GM23338 (cell line): Measurements from ENCODE around the gene GRK3. TPM values are rescaled to one million over a fixed set of nuclear protein-coding genes. Genes with fewer than 3 reads are reported as not detected.

ENCODE experiments used
- CREB1 ChIP-seq: fragments of 250-450 bp; sonication (Bioruptor Pico); IDR thresholded peaks from 2 replicates; pipeline ENCODE4 v1.5.0; 2020; ENCODE audit warnings: low read depth, mild to moderate bottlenecking, moderate library complexity
- CTCF ChIP-seq, 2 experiments: fragments of 200-600 bp in 1 of 2; sonication (generic) in 1 of 2; conservative IDR thresholded peaks; 2 replicates each; pipeline versions ENCODE4 v1.5.1 to v1.6.1; 2016 to 2017; ENCODE audit warnings: antibody characterized with exemption in 2 of 2, low read depth in 2 of 2, mild to moderate bottlenecking in 2 of 2, moderate library complexity in 1 of 2
- ETS1 ChIP-seq: IDR thresholded peaks from 2 replicates; pipeline ENCODE4 v1.6.1; 2016; ENCODE audit warnings: antibody characterized with exemption
- EZH2 ChIP-seq: fragments of 200-600 bp; sonication (generic); IDR thresholded peaks from one replicate; pipeline ENCODE4 v1.8.0; 2017; ENCODE audit warnings: antibody characterized with exemption, mild to moderate bottlenecking, low read depth; ENCODE audit not compliant: unreplicated experiment
- JUNB ChIP-seq: IDR thresholded peaks from one replicate; pipeline ENCODE4 v1.6.1; 2016; ENCODE audit warnings: antibody characterized with exemption; ENCODE audit not compliant: unreplicated experiment
- NANOG ChIP-seq: IDR thresholded peaks from 2 replicates; pipeline ENCODE4 v1.6.1; 2016; ENCODE audit warnings: antibody characterized with exemption, borderline replicate concordance
- POLR2AphosphoS5 ChIP-seq: IDR thresholded peaks from 2 replicates; pipeline ENCODE4 v1.6.1; 2016; ENCODE audit warnings: antibody characterized with exemption, low read depth
- STAT1 ChIP-seq: IDR thresholded peaks from one replicate; pipeline ENCODE4 v1.6.1; 2016; ENCODE audit warnings: antibody characterized with exemption; ENCODE audit not compliant: unreplicated experiment
- ZNF331 ChIP-seq: fragments of 250-450 bp; sonication (Bioruptor Pico); IDR thresholded peaks from 2 replicates; pipeline ENCODE4 v1.5.0; 2020; ENCODE audit warnings: low read depth, mild to moderate bottlenecking, moderate library complexity
- ZNF462 ChIP-seq: fragments of 250-450 bp; sonication (Bioruptor Pico); IDR thresholded peaks from 2 replicates; pipeline ENCODE4 v1.5.0; 2020; ENCODE audit warnings: mild to moderate bottlenecking, moderate library complexity
- polyA plus RNA-seq: library from polyadenylated mRNA; unstranded; fragments of >200 nt; fragmentation: Nextera tagmentation; extraction: Ambion mirVana; gene quantifications from 2 replicates; pipeline ENCODE4 v1.2.1, GENCODE V29; 2016
- total RNA-seq: library from RNA; depleted of rRNA; stranded (reverse); fragments of >200 nt; shearing (Covaris generic); gene quantifications from 2 replicates; pipeline ENCODE4 v1.2.3, GENCODE V29; 2014

Gene GRK3
- total and polyA plus RNA-seq, 2 experiments from 2014 or later, result 6.0 to 25.3 TPM

- TF ChIP-seq ZNF462 (CRISPR knock-in tag), result no peak
- TF ChIP-seq STAT1, result no peak
- no peak for TF ChIP-seq JUNB
- TF ChIP-seq ZNF331, result no peak
- no peak for TF ChIP-seq EZH2
- no peak for TF ChIP-seq CTCF (conservative IDR thresholded peaks at IDR 0.05; ENCODE audit: low read depth in 2 of 2)
- no peak for TF ChIP-seq NANOG
- TF ChIP-seq ETS1, result no peak
- no peak for TF ChIP-seq CREB1 (CRISPR knock-in tag)
- TF ChIP-seq POLR2AphosphoS5, result no peak
Measured at GRCh38 chr22:25722223-25722622, 157.7 kb downstream of the GRK3 start (continued).
